Measurements from ENCODE around the gene ZBP1. TPM values are rescaled to one million over a fixed set of nuclear protein-coding genes. Genes with fewer than 3 reads are reported as not detected.

The ZBP1 gene
- total RNA-seq, 1 donor from 2014 or later = 2.4 TPM

DNA sequence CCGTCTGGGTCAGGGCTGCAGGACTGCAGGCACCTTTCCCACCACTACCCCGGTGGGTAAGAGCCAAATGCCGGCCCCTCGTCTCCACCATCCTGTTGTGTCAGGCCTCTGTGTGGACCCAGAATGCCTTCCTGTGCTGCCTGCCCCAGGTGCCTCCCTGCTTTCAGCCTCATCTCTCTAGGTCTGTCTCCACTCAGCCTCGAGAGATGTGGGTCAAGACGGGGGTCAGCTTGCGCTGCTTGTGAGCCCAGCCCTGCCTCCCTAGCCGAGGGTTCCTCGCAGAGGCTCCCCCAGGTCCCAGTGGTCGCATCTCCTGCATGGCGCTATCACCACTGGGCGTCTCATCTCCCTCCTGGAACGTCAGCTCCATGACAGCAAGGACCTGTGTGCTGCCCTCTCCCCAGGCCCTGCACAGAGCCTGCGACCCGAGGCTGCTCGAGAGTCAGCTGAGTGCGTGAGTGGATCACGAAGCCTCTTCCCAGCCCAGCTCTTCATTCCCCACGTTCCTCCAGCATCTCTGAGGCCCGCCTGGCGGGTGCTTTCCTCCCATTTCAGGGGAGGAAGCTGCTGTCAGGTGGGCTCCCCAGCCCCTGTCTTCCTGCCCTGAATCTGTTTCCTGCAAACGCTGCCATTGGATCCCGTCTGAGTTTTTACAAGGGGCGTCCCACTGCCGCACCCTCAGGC lies 38.7 kb upstream of the ZBP1 start:
- DNase-seq (ENCODE audit: low spot score) = peak; percentile 34

DNA sequence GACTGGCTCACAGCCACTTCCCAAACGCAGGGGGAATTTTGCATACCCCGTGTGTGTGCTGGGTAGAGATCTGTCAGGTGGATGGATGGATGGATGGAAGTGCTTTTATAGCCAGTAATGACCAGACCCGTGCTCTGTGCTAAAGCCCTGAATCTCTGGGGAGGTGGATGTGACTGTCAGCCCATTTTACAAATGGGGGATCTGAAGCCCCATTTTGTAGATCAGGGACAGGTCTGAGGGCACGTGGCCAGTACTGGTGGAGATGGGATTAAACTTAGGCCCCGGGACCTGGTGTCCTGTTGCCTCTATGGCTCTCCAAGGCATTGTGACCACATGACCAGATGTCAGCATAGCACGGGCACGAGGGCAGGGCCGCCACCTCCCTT lies 38.2 kb upstream of the ZBP1 start:
- peak; percentile 39 for DNase-seq (ENCODE audit: low spot score)

DNA sequence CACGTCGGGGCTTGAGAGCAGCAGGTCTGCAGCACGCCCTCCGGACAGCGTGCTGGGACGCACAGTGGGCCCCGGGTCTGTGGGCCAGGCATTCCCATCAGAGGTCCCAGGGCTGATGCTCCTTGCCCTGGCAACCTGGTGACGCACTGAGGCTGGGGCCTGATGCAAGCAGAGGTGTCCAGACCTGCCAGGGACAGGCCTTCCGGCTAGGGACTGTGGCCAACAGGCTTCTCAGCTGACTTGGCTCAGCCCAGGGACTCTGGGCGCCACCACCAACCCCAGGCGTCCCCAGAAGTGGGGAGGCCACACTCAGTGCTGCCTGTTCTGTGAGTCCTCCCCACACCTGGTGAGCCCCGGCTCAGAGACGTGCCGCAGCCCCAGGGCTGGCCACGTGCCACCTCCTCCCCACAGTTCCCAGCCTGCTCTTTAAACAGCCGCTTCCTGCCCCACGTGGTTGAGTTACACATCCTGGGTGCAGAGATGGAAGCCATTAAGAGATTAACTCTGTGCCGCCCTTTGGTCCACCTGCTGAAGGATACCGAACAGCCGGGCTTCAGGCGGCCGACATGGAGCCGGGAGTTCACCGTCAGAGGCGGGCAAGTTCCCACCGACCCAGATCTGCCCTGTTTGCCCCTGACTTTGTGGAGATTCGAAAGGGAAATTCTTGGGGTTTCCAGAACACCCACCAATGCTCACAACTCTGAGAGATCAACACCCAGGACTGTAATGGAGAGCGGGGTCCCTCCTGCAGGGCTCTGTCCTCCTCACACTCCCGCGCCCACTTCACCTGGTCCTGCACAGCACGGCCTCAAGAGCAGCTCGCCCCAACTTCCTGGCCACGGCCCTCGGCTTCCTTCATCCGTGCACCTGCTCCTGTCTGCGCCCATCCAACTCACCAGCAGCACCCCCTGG lies 37.6 kb upstream of the ZBP1 start:
- DNase-seq (ENCODE audit: low spot score) = peak; percentile 76

DNA sequence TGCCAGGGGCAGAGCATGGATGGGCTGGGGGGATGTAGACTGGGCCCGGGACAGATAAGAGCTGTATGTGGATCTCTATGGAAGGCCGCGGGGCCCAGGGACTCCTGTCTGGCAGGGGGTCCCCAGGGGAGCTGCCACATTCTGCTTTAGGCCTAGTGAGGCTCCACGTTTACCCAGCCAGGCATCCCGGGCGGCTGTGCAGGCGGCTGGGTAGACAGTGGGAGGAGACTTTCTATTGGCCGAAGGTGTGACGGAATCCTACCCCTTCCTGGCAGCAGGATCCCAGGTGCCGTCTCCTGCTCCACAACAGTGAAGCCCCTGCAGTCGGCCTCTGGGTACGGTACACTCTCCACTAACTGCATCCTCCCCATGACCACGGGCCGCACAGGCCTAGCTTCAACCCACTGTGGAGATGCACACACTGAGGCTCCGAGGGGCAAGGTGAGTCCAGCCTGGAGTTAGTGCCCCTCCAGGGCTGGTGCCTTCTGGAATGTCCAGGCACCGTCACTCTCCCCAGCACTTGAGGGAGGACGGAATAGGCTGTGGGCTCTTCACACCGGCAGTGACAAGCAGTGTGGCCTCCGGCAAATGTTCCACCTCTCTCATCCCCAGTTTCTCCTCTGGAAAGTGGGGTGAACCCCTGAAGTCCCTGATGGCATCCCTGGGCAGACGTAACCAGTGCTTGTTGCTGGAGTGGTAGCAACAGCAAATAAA lies 36.8 kb upstream of the ZBP1 start:
- DNase-seq (ENCODE audit: low spot score) = peak; percentile 38

DNA sequence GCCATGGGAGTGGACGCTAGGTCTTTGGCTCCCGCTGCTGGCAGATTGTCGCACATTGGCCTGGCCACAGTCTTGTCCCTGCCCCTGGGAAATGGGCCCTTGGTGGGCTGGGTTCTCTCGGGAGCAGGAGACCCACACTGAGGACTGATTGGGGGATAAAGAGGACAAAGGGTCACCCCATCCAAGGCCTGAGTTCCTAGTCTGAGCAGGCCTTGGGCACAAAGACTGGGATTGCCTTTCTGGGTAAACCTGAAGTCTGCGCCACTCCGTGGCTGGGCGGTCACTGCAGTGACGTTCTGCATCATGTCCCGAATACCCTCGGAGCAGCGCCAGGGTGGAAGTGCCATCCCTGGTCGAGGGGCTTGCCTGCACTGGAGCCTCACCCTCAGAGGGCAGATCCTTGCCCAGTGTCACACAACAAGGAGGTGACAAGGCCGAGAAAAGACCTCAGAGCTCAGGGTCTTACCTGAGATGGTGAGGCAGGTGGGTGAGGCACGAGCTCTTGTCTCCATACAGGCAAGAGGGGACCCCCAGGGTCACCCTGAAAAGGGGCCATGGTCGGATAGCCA lies 36.1 kb upstream of the ZBP1 start:
- peak; percentile 36 for DNase-seq (ENCODE audit: low spot score)

DNA sequence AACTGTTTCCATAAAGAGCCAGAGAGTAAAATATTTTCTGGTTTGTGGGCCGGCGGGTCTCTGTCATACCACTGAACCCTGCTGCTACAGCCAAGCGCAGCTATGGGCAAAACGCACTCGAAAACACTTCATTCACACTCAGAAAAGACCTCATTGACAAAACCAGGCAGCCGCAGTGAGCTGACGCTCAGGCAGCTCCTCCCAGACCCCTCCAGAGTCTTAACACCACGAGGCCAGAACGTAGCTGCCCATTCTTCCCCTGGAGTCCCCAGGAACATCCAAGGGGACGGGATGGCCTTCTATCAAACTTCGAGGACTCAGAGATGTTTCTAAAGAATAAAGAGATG lies 35.6 kb upstream of the ZBP1 start:
- DNase-seq (ENCODE audit: low spot score) = no peak

DNA sequence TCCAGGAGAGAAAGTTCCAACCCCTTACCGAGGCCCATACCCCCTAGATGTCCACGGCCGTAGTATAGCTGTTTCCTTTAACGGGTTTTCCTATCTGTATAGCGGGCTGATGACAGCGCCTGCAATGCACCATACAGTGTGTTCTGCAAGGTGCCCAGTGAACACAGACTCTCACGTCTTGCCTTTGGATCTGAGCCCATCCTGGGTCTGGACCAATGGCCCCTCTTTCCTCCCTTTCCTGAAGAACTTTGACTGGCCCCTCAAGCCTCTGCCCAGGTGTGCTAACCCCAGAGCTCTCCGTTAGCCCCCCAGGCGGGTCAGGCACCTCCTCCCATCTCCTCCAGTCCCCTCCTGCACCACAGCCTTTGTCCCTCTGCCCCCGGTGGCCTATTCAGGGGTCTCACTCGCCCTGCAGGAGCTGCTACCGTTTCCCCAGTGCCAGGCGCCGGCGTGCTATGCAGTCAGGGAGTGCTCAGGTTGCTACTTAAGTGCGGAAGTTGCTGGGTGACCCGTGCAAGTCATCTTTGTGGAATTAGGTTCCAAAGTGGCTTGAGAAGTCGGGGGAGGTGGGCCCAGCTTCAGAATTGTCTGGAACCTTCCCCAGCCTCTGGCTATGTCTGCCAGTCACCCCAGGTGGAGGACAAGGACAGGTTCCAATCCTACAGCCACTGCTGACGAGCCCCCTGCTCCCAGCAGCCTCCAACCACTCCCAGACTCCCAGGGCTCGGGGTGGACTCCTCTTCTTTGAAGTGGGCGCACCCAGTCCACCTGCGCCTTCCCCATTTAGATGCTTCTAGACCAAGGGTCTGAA lies 35.0 kb upstream of the ZBP1 start:
- peak; percentile 40 for DNase-seq (ENCODE audit: low spot score)

DNA sequence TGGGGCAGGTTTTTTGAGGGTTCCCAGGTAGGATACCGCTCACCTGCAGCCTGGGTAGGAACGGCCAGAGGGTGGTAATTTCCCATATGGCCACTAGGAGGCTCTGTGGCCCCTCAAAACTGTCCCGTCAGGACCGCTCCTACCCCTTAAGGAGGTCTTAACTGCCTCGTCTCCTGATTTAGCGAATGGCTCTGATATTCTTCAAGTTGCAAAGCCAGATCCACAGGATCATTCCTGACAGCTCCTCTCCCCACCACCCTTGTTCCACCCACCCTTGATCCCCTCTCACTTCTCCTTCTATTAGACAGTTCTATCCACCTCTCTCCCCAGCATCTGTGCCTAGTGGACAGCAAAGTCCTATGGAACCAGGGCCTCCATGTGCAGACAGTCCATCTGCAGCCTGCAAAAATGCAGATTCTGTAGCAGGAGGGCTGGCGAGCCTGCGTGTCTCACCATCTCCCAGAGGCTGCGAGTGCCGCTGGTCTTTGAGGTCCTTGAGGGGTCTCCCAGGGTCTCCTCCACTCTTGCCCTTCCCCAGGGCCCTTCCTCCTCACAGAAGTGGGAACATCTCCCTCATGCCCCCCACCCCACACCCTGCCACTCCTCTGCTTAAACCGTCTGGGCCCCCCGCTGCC lies 34.3 kb upstream of the ZBP1 start:
- DNase-seq (ENCODE audit: low spot score) = peak; percentile 58

DNA sequence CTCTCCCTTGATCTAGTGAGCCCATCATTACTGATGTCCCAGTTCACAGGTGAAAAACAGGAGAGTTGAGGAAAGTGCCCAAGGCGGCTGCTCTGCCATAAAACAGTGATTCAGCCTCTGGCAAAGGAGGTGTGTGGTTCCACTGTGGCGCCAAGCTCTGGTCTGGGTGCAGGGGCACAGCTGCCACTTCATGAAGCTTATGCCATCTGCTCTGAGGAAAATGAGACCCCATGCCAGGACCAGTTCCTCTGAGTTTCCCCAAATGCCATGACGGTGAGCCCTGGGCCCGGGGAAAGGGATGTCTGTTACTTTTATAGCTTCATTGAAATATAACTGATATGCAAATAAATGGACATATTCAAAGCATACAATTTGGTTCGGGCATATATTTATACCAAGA lies 33.7 kb upstream of the ZBP1 start:
- peak; percentile 34 for DNase-seq (ENCODE audit: low spot score)

DNA sequence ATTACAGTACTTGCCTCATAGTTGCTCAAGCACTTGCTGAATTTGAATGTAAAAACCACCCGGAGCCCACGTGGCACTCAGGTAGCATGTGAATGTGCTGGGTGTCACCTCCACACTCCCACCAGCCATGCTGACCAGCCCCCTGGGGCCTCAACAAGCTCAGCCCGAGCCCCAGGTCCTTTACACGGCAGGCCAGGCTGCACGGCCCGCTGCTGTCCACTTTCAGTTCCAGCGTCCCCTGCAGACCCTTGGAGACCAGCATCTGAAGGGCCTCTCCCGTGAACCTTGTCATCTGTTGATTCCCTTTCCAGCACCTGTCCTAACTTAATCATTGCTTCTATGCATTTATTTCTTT lies 33.3 kb upstream of the ZBP1 start:
- DNase-seq (ENCODE audit: low spot score) = no peak

DNA sequence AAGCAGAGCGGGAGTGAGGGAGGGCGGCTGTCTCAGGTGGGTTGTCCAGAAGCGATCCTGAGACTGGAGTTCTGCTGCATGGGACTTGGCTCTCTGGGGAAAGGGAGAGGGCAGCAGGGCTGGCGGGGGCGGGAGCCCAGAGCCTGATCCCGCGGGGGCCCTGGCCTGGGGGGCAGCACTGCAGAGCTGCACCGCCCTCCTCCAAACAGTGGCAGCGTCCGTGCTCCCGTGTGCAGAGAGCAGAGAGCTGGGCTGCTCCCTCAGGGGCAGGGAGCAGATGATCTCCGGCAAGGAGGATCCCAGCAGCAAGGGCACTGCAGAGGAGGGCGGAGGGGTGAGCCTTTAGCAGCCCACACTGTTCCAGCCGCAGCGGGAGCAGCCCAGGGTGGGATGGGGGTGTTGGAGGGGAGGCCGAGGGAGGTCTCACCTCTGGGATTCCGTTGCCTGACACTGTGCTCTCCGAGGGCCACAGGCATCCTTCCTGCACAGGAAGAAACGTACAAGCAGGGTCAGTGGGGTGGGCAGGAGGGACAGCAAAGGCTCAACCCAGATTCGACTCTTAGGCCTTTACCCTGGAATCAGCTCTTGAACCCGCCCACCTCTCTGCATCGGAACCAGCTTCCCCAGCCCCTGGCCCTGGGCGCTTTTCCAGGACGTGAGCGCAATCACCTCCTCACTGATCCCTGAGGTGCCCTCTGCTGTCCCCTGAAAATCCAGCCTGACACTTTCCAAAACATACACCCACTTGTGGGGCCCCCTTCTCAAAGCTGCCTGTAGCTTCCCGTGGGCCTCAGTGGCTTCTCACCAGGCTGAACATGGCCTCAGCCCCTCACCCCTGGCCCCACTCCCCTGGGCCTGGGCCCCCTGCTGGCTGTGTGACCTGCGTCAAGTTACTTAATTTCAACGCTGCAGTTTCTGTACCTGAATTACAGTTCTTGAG lies 32.6 kb upstream of the ZBP1 start:
- peak; percentile 38 for DNase-seq (ENCODE audit: low spot score)

DNA sequence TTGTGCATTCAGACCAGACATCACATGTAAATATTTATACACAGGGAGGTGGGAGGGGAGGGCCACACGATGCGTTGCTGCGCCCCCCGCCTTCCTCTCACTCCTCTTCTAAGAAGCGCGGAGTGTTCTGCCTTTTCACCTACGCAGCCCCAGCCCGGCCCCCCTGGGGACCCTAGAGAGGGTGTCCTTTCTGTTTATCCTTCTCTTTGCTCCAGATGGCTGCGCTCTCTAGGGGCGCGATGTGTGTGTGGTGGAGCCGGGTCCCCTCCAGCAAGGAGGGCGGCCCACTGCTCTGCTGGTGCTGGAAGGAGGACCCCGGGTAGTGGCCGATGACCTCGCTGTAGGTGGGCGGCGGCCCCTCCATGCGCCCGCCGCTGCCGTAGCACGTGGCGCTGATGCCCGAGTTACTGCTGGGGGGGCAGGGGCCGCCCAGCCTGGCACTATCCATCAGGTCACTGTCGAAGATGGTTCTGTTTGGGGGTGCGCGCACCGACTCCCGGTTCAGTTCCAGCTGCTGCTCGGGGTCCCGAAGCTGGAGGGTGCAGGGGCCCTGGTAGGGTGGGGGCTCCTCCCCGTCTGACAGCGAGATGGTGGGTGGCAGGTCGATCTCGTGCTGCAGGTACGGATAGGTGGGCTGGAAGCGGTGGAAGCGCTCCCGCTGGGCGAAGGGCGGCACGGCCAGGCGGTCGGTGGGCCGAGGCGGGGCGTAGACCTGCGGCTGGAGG lies 31.8 kb upstream of the ZBP1 start:
- peak; percentile 37 for DNase-seq (ENCODE audit: low spot score)

DNA sequence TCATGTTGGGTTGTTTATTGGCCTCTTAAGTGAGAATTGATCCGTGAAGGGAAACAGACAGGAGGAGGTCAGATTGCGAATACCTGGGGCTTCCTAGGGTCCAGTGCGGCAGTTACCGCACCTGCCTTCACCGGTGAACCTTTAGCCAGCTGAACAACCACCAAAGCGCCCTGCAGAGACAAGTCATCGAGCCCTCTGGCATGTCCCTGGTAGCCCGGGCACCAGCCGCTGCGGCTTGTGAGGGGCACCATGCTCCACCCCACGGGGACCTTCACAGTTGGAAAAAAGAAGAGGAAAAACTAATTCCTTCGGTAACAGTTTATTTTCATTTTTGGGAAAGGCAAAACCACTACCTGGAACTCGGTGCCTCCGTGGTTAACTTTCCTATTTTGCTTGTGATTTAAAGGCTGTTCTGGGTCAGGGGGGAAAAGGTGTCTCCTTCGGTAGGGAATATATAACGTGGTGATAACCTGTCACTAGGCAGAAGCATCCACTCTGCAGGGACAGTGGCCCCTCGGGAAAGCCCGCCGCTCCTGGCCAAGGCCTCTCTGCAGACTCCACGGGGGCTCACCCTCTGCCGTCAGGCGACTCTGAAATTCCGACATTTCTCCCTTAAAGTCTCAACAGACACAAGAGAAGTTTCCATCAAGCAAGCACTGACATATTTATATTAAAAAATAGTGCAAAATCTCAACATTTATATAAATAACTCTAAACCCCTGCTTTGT lies 30.7 kb upstream of the ZBP1 start:
- DNase-seq (ENCODE audit: low spot score) = no peak

DNA sequence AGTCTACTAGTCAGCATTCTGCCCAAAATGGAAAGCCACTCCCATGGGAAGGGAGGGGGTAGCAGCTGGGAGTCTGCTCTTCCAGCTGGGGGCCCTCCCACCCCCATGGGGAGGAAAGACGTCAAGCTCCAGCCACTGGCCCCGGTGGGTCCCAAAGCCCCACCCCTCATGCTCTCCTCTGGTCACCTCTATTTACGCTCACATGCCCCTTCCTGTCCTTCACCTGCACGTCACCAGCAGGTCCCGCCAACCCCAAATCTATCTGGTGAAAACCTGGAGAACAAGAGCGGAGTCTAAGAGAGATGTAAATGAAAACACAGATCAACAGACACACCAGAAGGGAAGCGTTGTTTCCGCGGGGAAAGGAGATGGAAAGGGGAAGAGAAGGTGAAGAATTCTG lies 30.0 kb upstream of the ZBP1 start:
- DNase-seq (ENCODE audit: low spot score) = no peak

DNA sequence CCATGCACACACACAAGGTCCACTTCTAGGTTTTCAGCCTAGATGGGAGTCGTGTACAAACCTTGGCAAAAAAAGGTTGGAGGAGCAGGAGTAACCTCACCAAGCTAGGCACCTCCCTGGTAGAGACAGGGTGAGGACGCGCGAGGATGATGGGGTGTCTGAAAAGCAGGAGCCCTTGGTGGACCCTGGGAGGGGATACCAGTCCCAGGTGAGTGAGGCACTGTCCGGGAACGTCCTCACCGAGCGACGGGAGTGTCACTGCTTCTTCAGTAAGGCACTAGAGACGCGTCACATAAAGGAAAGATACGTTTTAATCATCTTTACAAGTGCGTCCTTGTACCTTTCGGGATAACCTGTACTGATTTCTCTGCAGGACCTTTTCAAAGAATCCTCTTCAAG lies 29.4 kb upstream of the ZBP1 start:
- no peak for DNase-seq (ENCODE audit: low spot score)

DNA sequence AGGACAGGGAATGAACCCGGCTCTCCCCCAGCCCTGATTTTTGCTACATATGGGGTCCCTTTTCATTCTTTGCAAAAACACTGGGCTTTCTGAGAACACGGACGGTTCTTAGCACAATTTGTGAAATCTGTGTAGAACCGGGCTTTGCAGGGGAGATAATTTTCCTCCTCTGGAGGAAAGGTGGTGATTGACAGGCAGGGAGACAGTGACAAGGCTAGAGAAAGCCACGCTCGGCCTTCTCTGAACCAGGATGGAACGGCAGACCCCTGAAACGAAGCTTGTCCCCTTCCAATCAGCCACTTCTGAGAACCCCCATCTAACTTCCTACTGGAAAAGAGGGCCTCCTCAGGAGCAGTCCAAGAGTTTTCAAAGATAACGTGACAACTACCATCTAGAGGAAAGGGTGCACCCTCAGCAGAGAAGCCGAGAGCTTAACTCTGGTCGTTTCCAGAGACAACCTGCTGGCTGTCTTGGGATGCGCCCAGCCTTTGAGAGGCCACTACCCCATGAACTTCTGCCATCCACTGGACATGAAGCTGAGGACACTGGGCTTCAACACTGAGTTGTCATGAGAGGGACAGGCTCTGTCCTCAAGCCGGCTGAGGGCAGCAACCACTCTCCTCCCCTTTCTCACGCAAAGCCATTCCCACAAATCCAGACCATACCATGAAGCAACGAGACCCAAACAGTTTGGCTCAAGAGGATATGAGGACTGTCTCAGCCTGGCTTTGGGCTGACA lies 28.8 kb upstream of the ZBP1 start:
- no peak for DNase-seq (ENCODE audit: low spot score)

DNA sequence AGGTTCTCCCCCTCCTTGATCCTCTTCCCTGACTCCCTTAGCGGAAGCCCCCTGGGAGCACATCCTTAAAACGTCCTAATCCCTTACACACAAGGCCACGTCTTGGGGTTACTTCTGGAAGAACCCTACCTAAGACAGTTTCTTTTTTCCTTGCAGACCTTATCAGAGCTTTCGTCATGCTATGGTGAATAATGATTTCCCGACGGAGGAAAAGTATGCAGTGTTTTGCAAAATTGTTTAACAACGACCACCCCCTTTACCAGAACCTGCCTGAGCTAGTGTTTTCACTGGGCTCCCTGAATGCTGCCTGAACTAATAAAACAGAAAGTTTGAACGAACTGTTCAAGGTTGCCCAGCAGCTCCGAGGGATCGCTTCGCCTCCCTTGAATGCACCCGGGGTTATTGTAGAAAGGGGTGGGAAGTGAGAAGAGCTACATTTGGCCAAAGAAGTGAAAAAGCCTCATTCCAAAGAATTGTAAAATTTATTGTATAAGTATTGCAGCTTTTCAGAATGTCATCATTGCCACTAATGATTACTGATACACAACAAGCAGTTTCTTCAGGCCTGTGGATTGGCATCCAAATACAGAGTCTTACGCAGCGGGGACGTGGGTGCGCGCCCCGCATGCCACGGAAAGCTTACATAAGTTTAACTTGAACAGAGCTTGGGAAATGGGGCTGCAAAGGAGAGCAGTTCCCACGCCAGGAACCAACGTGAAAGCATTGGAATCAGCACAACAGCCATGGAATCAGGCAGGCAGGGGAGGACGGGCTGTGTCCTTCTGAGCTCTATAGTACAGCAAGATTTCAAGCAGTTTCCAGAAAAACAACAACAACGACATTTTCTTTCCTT lies 27.9 kb upstream of the ZBP1 start:
- no peak for DNase-seq (ENCODE audit: low spot score)
